Activated naive CD4-positive, alpha-beta T cell treated with anti-CD3 and anti-CD28 coated beads, Interleukin-2, amount 50 U/mL, for 24 hours (primary cell): Measurements from ENCODE around the gene RECK.
"Not testable (repeated sequence)": the region's sequence is repeated elsewhere in the genome, so short reads cannot be mapped to it uniquely, and the experiment has no call there.

Experiments used
- H3K27ac Mint-ChIP-seq: one replicate; pipeline ENCODE4 v1.8.0; 2021; ENCODE audit warnings: mild to moderate bottlenecking, mixed read lengths
- H3K27me3 Mint-ChIP-seq: one replicate; pipeline ENCODE4 v1.8.0; 2021; ENCODE audit warnings: mixed read lengths
- H3K36me3 Mint-ChIP-seq: one replicate; pipeline ENCODE4 v1.8.0; 2021; ENCODE audit warnings: mixed read lengths
- H3K4me1 Mint-ChIP-seq: one replicate; pipeline ENCODE4 v1.8.0; 2021; ENCODE audit warnings: mixed read lengths
- H3K4me3 Mint-ChIP-seq: one replicate; pipeline ENCODE4 v1.8.0; 2021; ENCODE audit warnings: mild to moderate bottlenecking, mixed read lengths
- H3K9me3 Mint-ChIP-seq: one replicate; pipeline ENCODE4 v1.8.0; 2021; ENCODE audit warnings: mixed read lengths

Gene RECK

GRCh38 chr9:36160126-36160525 is 123.4 kb downstream of the RECK start:
- H3K9me3 Mint-ChIP-seq, H3K36me3 Mint-ChIP-seq, H3K4me1 Mint-ChIP-seq, H3K27me3 Mint-ChIP-seq, H3K4me3 Mint-ChIP-seq: not testable (repeated sequence)
- H3K27ac Mint-ChIP-seq: peak overlapping the region; percentile 31

- Mint-ChIP-seq H3K9me3 (no peaks in the 10 kb centered on the region), H3K36me3 (peaks cover 3% of the 10 kb centered on the region), H3K27me3 (no peaks in the 10 kb centered on the region), H3K4me1 (peaks cover 7% of the 10 kb centered on the region), H3K27ac (no peak overlapping the region), H3K4me3 (no peak overlapping the region)
These were observed 124.5 kb downstream of the RECK start for GRCh38 chr9:36161187-36161586.

- Mint-ChIP-seq H3K27me3 (no peaks in the 10 kb centered on the region), H3K36me3 (no peaks in the 10 kb centered on the region), H3K27ac (no peak overlapping the region), H3K9me3 (no peaks in the 10 kb centered on the region), H3K4me1 (peaks cover 11% of the 10 kb centered on the region), H3K4me3 (no peak overlapping the region)
These were observed 125.6 kb downstream of the RECK start for GRCh38 chr9:36162211-36162738.

- H3K27ac Mint-ChIP-seq: no peak overlapping the region
- no peaks in the 10 kb centered on the region for H3K27me3 Mint-ChIP-seq
- peaks cover 8% of the 10 kb centered on the region for H3K4me1 Mint-ChIP-seq
These were observed 126.5 kb downstream of the RECK start for GRCh38 chr9:36163049-36163785.

GRCh38 chr9:36163786-36164170 is 127.1 kb downstream of the RECK start:
- H3K4me3 Mint-ChIP-seq: no peak overlapping the region
- H3K27me3 Mint-ChIP-seq: no peaks in the 10 kb centered on the region
- no peak overlapping the region for H3K27ac Mint-ChIP-seq
- H3K36me3 Mint-ChIP-seq: no peaks in the 10 kb centered on the region
- H3K4me1 Mint-ChIP-seq: peaks cover 4% of the 10 kb centered on the region
- no peaks in the 10 kb centered on the region for H3K9me3 Mint-ChIP-seq

More at GRCh38 chr9:36163049-36163785, 126.5 kb downstream of the RECK start:
- Mint-ChIP-seq H3K9me3 (no peaks in the 10 kb centered on the region), H3K36me3 (no peaks in the 10 kb centered on the region), H3K4me3 (no peak overlapping the region)

GRCh38 chr9:36164372-36164771 is 127.7 kb downstream of the RECK start:
- Mint-ChIP-seq H3K27me3 (no peaks in the 10 kb centered on the region), H3K4me1 (peaks cover 4% of the 10 kb centered on the region), H3K4me3 (no peak overlapping the region), H3K27ac (no peak overlapping the region), H3K36me3 (no peaks in the 10 kb centered on the region), H3K9me3 (no peaks in the 10 kb centered on the region)

- H3K27me3 Mint-ChIP-seq: no peaks in the 10 kb centered on the region
- no peak overlapping the region for H3K4me3 Mint-ChIP-seq
- peaks cover 4% of the 10 kb centered on the region for H3K4me1 Mint-ChIP-seq
- no peaks in the 10 kb centered on the region for H3K36me3 Mint-ChIP-seq
- no peaks in the 10 kb centered on the region for H3K9me3 Mint-ChIP-seq
- no peak overlapping the region for H3K27ac Mint-ChIP-seq
These were observed 128.3 kb downstream of the RECK start for GRCh38 chr9:36164989-36165388.

GRCh38 chr9:36165826-36166167 is 129.1 kb downstream of the RECK start:
- H3K4me3 Mint-ChIP-seq: peak overlapping the region; percentile 19
- no peaks in the 10 kb centered on the region for H3K36me3 Mint-ChIP-seq
- H3K27me3 Mint-ChIP-seq: no peaks in the 10 kb centered on the region
- H3K27ac Mint-ChIP-seq: no peak overlapping the region
- H3K4me1 Mint-ChIP-seq: peaks cover 4% of the 10 kb centered on the region
- H3K9me3 Mint-ChIP-seq: no peaks in the 10 kb centered on the region

- no peaks in the 10 kb centered on the region for H3K9me3 Mint-ChIP-seq
- no peaks in the 10 kb centered on the region for H3K36me3 Mint-ChIP-seq
- no peak overlapping the region for H3K27ac Mint-ChIP-seq
- H3K4me1 Mint-ChIP-seq: peaks cover 4% of the 10 kb centered on the region
- peak overlapping the region; percentile 58 for H3K4me3 Mint-ChIP-seq
- no peaks in the 10 kb centered on the region for H3K27me3 Mint-ChIP-seq
These were observed 129.6 kb downstream of the RECK start for GRCh38 chr9:36166168-36166927.

GRCh38 chr9:36169166-36169565 is 132.5 kb downstream of the RECK start, which contains the start of gene CCIN:
Gene CCIN (plus strand): TSS chr9:36169388. CDS start chr9:36169503, 115 bp downstream.
- Mint-ChIP-seq H3K36me3 (no peaks in the 10 kb centered on the region), H3K4me3 (no peak within 1 kb of the TSS), H3K4me1 (peaks cover 4% of the 10 kb centered on the region)

GRCh38 chr9:36169708-36170107 is 133.0 kb downstream of the RECK start:
- no peaks in the 10 kb centered on the region for H3K36me3 Mint-ChIP-seq
- H3K27ac Mint-ChIP-seq: no peak overlapping the region
- H3K4me1 Mint-ChIP-seq: peaks cover 4% of the 10 kb centered on the region
- H3K4me3 Mint-ChIP-seq: no peak overlapping the region
- H3K27me3 Mint-ChIP-seq: no peaks in the 10 kb centered on the region
- H3K9me3 Mint-ChIP-seq: no peaks in the 10 kb centered on the region

More at GRCh38 chr9:36169166-36169565, 132.5 kb downstream of the RECK start, which contains the start of gene CCIN:
- H3K27me3 Mint-ChIP-seq: no peaks in the 10 kb centered on the region
- no peak within 1 kb of the TSS for H3K27ac Mint-ChIP-seq
- H3K9me3 Mint-ChIP-seq: no peaks in the 10 kb centered on the region

- no peaks in the 10 kb centered on the region for H3K9me3 Mint-ChIP-seq
These were observed 133.8 kb downstream of the RECK start for GRCh38 chr9:36170531-36170930.

GRCh38 chr9:36173861-36174260 is 137.1 kb downstream of the RECK start:
- H3K27ac Mint-ChIP-seq: no peak overlapping the region
- H3K36me3 Mint-ChIP-seq: no peaks in the 10 kb centered on the region
- no peaks in the 10 kb centered on the region for H3K9me3 Mint-ChIP-seq
- H3K27me3 Mint-ChIP-seq: no peaks in the 10 kb centered on the region
- no peaks in the 10 kb centered on the region for H3K4me1 Mint-ChIP-seq
- H3K4me3 Mint-ChIP-seq: no peak overlapping the region

More at GRCh38 chr9:36170531-36170930, 133.8 kb downstream of the RECK start:
- Mint-ChIP-seq H3K36me3 (no peaks in the 10 kb centered on the region), H3K27ac (no peak overlapping the region), H3K27me3 (no peaks in the 10 kb centered on the region), H3K4me3 (no peak overlapping the region), H3K4me1 (peaks cover 4% of the 10 kb centered on the region)
